MM.1S (cell line): ENCODE measurements around the gene C16orf95.
A peak's percentile ranks its signal among the peaks of the same experiment; 100 is the strongest.

Experiments
- DNase-seq: peaks from one replicate; pipeline ENCODE4 v3.0.0-alpha.2; 2015
- H2AFZ ChIP-seq: fragments of 300-600 bp; sonication (generic); 2 replicates; pipeline ENCODE4 v1.6.0; 2016; ENCODE audit warnings: antibody characterized with exemption, low read length
- H3F3A ChIP-seq: fragments of 300-600 bp; sonication (generic); 2 replicates; pipeline ENCODE4 v1.6.1; 2016; ENCODE audit warnings: mild to moderate bottlenecking, antibody characterized with exemption, low read length, moderate library complexity, mixed read lengths; ENCODE audit not compliant: insufficient read depth
- H3K27ac ChIP-seq: fragments of 300-600 bp; sonication (generic); 2 replicates; pipeline ENCODE4 v1.5.1; 2016; ENCODE audit warnings: mild to moderate bottlenecking, low read length
- H3K27me3 ChIP-seq: fragments of 300-600 bp; sonication (generic); replicated peaks from 2 replicates; pipeline ENCODE4 v1.6.0; 2016; ENCODE audit warnings: low read length; ENCODE audit not compliant: insufficient read depth
- H3K36me3 ChIP-seq: fragments of 300-600 bp; sonication (generic); replicated peaks from 2 replicates; pipeline ENCODE4 v1.6.1; 2016; ENCODE audit warnings: mild to moderate bottlenecking, low read length, mixed read lengths; ENCODE audit not compliant: insufficient read depth
- H3K4me1 ChIP-seq: fragments of 300-600 bp; sonication (generic); 2 replicates; pipeline ENCODE4 v1.6.1; 2016; ENCODE audit warnings: low read length, mixed read lengths
- H3K4me2 ChIP-seq: fragments of 300-600 bp; sonication (generic); 2 replicates; pipeline ENCODE4 v1.6.0; 2016; ENCODE audit warnings: low read depth, low read length
- H3K4me3 ChIP-seq: fragments of 300-600 bp; sonication (generic); 2 replicates; pipeline ENCODE4 v1.5.1; 2016; ENCODE audit warnings: low read length, mixed read lengths
- H3K79me2 ChIP-seq: fragments of 300-600 bp; sonication (generic); 2 replicates; pipeline ENCODE4 v1.6.1; 2016; ENCODE audit warnings: mixed run types, low read length, mixed read lengths
- H3K9ac ChIP-seq: fragments of 300-600 bp; sonication (generic); 2 replicates; pipeline ENCODE4 v1.6.1; 2016; ENCODE audit warnings: low read length, mixed read lengths
- H3K9me2 ChIP-seq: fragments of 300-600 bp; sonication (generic); replicated peaks from 2 replicates; pipeline ENCODE4 v1.6.1; 2016; ENCODE audit warnings: mild to moderate bottlenecking, low read length, mixed read lengths; ENCODE audit not compliant: insufficient read depth
- H3K9me3 ChIP-seq: fragments of 300-600 bp; sonication (generic); replicated peaks from 2 replicates; pipeline ENCODE4 v1.6.1; 2016; ENCODE audit warnings: mild to moderate bottlenecking, low read length, mixed read lengths; ENCODE audit not compliant: insufficient read depth
- H4K20me1 ChIP-seq: fragments of 300-600 bp; sonication (generic); 2 replicates; pipeline ENCODE4 v1.6.1; 2016; ENCODE audit warnings: mild to moderate bottlenecking, low read length, moderate library complexity, mixed read lengths; ENCODE audit not compliant: insufficient read depth
- EZH2 ChIP-seq: fragments of 300-600 bp; sonication (generic); optimal IDR thresholded peaks from 2 replicates; pipeline ENCODE3; 2017; ENCODE audit warnings: low read depth, mild to moderate bottlenecking, antibody characterized with exemption, low read length, mixed read lengths
- EZH2phosphoT487 ChIP-seq: fragments of 300-600 bp; sonication (generic); IDR thresholded peaks from 2 replicates; pipeline ENCODE4 v1.6.1; 2018; ENCODE audit warnings: antibody characterized with exemption, low read length
- TF ChIP-seq, protein P1 (sequence below): fragments of 300-600 bp; sonication (generic); IDR thresholded peaks from 2 replicates; pipeline ENCODE4 v1.5.1; 2016; ENCODE audit warnings: antibody characterized with exemption, low read length, mixed read lengths

The C16orf95 gene

DNA sequence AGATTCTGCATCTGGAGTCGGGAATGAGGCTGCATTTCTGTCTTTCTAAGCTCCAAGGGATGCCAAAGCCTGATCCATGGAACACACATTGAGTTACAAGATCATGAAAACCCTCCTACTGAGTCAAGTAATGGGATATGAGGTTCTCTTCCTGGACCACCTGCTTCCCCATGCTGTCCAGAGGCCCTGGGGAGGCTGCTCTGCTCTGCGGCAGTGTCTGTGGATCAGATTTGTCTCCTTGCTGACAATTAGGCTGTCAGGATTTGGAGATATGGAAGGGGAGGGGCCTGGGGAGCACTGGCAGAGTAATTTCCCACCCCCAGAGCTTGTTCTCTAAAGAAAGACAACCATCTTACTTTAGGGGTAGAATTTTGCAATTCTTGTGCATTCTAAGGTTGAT is 33.0 kb downstream of the C16orf95 start:
- no peaks in the 10 kb centered on the region for H3K27me3 ChIP-seq
- H3K27ac ChIP-seq, result no peak overlapping the region
- no peaks in the 10 kb centered on the region for H3K4me1 ChIP-seq
- TF ChIP-seq, protein P1, sequence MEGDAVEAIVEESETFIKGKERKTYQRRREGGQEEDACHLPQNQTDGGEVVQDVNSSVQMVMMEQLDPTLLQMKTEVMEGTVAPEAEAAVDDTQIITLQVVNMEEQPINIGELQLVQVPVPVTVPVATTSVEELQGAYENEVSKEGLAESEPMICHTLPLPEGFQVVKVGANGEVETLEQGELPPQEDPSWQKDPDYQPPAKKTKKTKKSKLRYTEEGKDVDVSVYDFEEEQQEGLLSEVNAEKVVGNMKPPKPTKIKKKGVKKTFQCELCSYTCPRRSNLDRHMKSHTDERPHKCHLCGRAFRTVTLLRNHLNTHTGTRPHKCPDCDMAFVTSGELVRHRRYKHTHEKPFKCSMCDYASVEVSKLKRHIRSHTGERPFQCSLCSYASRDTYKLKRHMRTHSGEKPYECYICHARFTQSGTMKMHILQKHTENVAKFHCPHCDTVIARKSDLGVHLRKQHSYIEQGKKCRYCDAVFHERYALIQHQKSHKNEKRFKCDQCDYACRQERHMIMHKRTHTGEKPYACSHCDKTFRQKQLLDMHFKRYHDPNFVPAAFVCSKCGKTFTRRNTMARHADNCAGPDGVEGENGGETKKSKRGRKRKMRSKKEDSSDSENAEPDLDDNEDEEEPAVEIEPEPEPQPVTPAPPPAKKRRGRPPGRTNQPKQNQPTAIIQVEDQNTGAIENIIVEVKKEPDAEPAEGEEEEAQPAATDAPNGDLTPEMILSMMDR, result no peak
- TF ChIP-seq EZH2phosphoT487, result no peak
- H3F3A ChIP-seq, result no peaks in the 10 kb centered on the region
- H3K79me2 ChIP-seq, result no peaks in the 10 kb centered on the region
- H3K4me2 ChIP-seq, result no peak overlapping the region
- no peak overlapping the region for H2AFZ ChIP-seq
- no peak overlapping the region for H3K9ac ChIP-seq
- H3K4me3 ChIP-seq, result no peak overlapping the region
- H3K36me3 ChIP-seq, result no peaks in the 10 kb centered on the region
- no peaks in the 10 kb centered on the region for H4K20me1 ChIP-seq
- no peaks in the 10 kb centered on the region for H3K9me3 ChIP-seq
- no peak for DNase-seq
- no peaks in the 10 kb centered on the region for H3K9me2 ChIP-seq

DNA sequence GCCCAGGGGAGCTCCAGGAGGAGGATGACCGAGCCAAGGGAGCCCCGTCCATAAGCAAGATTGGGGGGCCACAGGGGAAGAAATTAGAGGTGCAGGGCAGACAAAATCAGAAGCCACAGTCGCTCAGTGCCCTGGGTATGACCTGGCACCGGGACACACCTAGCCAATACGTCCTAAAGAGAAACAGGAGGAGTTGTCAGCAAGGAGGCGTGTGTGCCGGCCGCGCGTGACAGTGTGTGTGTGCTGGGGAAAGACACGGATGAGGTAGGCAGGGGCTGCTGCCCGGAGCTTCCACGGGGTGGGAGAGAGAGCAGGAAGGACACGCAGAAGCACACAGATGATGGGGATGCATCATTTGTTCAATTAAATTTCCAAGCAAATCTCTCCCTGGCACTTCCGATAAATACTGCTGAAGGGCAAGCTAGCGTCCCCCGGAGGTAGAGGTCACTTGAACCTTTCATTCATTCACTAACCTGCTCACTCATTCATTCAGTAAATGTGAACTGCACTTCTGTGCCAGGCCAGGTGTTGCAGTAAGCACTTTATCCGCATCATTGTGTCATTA is 38.0 kb downstream of the C16orf95 start:
- Histone ChIP-seq H2AFZ (no peak overlapping the region), H3K9me3 (no peaks in the 10 kb centered on the region), H3F3A (no peaks in the 10 kb centered on the region), H3K27me3 (no peaks in the 10 kb centered on the region), H3K4me1 (no peaks in the 10 kb centered on the region), H3K27ac (no peak overlapping the region), H3K9ac (no peak overlapping the region), H3K4me2 (no peak overlapping the region), H3K9me2 (no peaks in the 10 kb centered on the region), H3K4me3 (no peak overlapping the region), H4K20me1 (no peaks in the 10 kb centered on the region), H3K36me3 (no peaks in the 10 kb centered on the region), H3K79me2 (no peaks in the 10 kb centered on the region)
- TF ChIP-seq, protein P1, result no peak
- no peak for TF ChIP-seq EZH2phosphoT487
- no peak for DNase-seq

GRCh38 chr16:87278191-87279093 is 38.8 kb downstream of the C16orf95 start:
- Histone ChIP-seq H3F3A (no peaks in the 10 kb centered on the region), H3K36me3 (no peaks in the 10 kb centered on the region), H3K9ac (no peak overlapping the region), H3K4me1 (no peaks in the 10 kb centered on the region), H3K27ac (no peak overlapping the region), H3K4me3 (no peak overlapping the region), H3K27me3 (no peaks in the 10 kb centered on the region), H3K9me3 (no peaks in the 10 kb centered on the region), H4K20me1 (no peaks in the 10 kb centered on the region), H3K4me2 (no peak overlapping the region), H3K79me2 (no peaks in the 10 kb centered on the region), H2AFZ (no peak overlapping the region), H3K9me2 (no peaks in the 10 kb centered on the region)
- no peak for DNase-seq
- TF ChIP-seq, protein P1, result peak; percentile 36
- TF ChIP-seq EZH2 (no peak), EZH2phosphoT487 (no peak)
